WTC11 (cell line): ENCODE data around the gene SYCP2L.

Experiments used
- CREB1 ChIP-seq: sonication (generic); formaldehyde crosslinking; IDR thresholded peaks from 2 replicates; pipeline ENCODE4 v1.8.0; 2023; ENCODE audit warnings: mild to moderate bottlenecking, missing genetic modification reagents
- NFATC4 ChIP-seq: fragments of 250-450 bp; sonication (Bioruptor Pico); IDR thresholded peaks from 2 replicates; pipeline ENCODE4 v1.9.0; 2021; ENCODE audit warnings: mild to moderate bottlenecking
- SP1 ChIP-seq: sonication (generic); formaldehyde crosslinking; conservative IDR thresholded peaks from 2 replicates; pipeline ENCODE4 v1.8.1; 2022; ENCODE audit warnings: missing genetic modification reagents
- TF ChIP-seq, protein P1 (sequence below): fragments of 200-600 bp; IDR thresholded peaks from 2 replicates; pipeline ENCODE4 v1.8.0; 2022; ENCODE audit warnings: antibody characterized with exemption
- TF ChIP-seq, protein P2 (sequence below): sonication (generic); formaldehyde crosslinking; IDR thresholded peaks from 2 replicates; pipeline ENCODE4 v1.8.0; 2022; ENCODE audit warnings: mild to moderate bottlenecking, missing genetic modification reagents
- TF ChIP-seq, protein P3 (sequence below): sonication (generic); formaldehyde crosslinking; IDR thresholded peaks from 2 replicates; pipeline ENCODE4 v1.8.0; 2022; ENCODE audit warnings: missing genetic modification reagents
- TF ChIP-seq, protein P4 (sequence below): sonication (generic); formaldehyde crosslinking; IDR thresholded peaks from 2 replicates; pipeline ENCODE4 v1.8.1; 2023; ENCODE audit warnings: mild to moderate bottlenecking, moderate library complexity, missing genetic modification reagents
- TF ChIP-seq, protein P5 (sequence below): sonication (generic); formaldehyde crosslinking; IDR thresholded peaks from 2 replicates; pipeline ENCODE4 v1.8.0; 2023; ENCODE audit warnings: missing genetic modification reagents

DNA sequence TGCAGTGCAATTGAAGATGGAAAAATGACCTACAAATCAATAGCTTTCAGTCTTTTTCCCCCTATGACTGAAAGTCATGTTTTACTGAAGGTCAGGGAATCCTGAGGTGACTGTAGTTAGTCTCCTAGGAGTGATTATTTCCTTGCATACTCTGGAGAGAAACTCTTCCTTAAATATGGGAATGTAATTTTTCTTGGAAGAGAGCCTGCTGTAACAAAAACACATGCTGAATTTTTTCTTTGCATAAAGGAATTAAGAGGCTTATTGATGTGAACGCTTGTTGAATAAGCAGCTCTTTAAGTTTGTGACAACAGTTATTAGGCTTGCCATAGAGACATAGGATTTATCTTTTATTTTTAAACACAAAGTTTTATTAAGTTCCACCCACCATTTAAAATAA is 92.8 kb downstream of the SYCP2L start:
- TF ChIP-seq, protein P1, sequence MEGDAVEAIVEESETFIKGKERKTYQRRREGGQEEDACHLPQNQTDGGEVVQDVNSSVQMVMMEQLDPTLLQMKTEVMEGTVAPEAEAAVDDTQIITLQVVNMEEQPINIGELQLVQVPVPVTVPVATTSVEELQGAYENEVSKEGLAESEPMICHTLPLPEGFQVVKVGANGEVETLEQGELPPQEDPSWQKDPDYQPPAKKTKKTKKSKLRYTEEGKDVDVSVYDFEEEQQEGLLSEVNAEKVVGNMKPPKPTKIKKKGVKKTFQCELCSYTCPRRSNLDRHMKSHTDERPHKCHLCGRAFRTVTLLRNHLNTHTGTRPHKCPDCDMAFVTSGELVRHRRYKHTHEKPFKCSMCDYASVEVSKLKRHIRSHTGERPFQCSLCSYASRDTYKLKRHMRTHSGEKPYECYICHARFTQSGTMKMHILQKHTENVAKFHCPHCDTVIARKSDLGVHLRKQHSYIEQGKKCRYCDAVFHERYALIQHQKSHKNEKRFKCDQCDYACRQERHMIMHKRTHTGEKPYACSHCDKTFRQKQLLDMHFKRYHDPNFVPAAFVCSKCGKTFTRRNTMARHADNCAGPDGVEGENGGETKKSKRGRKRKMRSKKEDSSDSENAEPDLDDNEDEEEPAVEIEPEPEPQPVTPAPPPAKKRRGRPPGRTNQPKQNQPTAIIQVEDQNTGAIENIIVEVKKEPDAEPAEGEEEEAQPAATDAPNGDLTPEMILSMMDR = no peak
- TF ChIP-seq, protein P2, sequence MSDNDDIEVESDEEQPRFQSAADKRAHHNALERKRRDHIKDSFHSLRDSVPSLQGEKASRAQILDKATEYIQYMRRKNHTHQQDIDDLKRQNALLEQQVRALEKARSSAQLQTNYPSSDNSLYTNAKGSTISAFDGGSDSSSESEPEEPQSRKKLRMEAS (CRISPR knock-in tag) = no peak
- TF ChIP-seq SP1 (CRISPR knock-in tag) (no peak), CREB1 (CRISPR knock-in tag) (no peak), NFATC4 (CRISPR knock-in tag) (no peak)
- TF ChIP-seq, protein P3, sequence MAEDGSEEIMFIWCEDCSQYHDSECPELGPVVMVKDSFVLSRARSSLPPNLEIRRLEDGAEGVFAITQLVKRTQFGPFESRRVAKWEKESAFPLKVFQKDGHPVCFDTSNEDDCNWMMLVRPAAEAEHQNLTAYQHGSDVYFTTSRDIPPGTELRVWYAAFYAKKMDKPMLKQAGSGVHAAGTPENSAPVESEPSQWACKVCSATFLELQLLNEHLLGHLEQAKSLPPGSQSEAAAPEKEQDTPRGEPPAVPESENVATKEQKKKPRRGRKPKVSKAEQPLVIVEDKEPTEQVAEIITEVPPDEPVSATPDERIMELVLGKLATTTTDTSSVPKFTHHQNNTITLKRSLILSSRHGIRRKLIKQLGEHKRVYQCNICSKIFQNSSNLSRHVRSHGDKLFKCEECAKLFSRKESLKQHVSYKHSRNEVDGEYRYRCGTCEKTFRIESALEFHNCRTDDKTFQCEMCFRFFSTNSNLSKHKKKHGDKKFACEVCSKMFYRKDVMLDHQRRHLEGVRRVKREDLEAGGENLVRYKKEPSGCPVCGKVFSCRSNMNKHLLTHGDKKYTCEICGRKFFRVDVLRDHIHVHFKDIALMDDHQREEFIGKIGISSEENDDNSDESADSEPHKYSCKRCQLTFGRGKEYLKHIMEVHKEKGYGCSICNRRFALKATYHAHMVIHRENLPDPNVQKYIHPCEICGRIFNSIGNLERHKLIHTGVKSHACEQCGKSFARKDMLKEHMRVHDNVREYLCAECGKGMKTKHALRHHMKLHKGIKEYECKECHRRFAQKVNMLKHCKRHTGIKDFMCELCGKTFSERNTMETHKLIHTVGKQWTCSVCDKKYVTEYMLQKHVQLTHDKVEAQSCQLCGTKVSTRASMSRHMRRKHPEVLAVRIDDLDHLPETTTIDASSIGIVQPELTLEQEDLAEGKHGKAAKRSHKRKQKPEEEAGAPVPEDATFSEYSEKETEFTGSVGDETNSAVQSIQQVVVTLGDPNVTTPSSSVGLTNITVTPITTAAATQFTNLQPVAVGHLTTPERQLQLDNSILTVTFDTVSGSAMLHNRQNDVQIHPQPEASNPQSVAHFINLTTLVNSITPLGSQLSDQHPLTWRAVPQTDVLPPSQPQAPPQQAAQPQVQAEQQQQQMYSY (CRISPR knock-in tag) = no peak
- TF ChIP-seq, protein P4, sequence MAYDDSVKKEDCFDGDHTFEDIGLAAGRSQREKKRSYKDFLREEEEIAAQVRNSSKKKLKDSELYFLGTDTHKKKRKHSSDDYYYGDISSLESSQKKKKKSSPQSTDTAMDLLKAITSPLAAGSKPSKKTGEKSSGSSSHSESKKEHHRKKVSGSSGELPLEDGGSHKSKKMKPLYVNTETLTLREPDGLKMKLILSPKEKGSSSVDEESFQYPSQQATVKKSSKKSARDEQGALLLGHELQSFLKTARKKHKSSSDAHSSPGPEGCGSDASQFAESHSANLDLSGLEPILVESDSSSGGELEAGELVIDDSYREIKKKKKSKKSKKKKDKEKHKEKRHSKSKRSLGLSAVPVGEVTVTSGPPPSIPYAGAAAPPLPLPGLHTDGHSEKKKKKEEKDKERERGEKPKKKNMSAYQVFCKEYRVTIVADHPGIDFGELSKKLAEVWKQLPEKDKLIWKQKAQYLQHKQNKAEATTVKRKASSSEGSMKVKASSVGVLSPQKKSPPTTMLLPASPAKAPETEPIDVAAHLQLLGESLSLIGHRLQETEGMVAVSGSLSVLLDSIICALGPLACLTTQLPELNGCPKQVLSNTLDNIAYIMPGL (CRISPR knock-in tag) = no peak
- TF ChIP-seq, protein P5, sequence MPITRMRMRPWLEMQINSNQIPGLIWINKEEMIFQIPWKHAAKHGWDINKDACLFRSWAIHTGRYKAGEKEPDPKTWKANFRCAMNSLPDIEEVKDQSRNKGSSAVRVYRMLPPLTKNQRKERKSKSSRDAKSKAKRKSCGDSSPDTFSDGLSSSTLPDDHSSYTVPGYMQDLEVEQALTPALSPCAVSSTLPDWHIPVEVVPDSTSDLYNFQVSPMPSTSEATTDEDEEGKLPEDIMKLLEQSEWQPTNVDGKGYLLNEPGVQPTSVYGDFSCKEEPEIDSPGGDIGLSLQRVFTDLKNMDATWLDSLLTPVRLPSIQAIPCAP (CRISPR knock-in tag) = no peak
